GM19043 (cell line): ENCODE measurements around the gene EXOC3L4.

Experiments
- ATAC-seq: cut with Tn5 transposase; IDR thresholded peaks from one replicate; pipeline ENCODE4 v1.9.1; 2021; ENCODE audit warnings: low read depth; ENCODE audit not compliant: unreplicated experiment

EXOC3L4 gene

DNA sequence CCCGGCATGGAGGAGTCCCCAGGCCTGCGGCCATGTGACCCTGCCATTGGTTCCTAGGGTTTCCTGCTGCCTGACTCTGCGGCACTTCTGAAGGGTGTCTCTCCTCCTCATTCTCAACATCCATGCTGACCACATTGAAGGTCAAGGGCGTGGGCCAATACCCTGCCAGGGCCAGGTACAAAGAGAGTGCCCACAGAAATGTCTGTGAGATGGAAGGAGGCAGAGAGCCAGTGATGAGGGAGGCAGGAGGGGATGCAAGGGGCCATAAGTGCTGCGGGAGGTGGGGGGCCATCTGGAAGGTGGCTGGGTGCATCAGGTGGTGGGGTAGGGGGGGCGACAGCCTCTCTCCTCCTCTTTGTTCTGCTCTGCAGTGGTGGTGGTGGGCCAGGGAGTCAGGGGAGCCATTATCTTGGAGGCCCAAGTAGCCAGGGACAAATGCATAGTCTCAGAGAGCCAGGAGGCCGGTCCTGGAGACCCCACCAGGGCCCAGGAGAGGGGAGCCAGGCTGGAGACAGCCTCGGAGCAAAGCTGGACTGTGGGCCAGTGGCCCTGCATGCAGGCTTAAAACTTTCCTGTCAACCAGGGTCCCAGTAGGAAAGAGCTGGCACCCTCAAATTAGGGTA lies 24.2 kb upstream of the EXOC3L4 start:
- ATAC-seq: no peak

DNA sequence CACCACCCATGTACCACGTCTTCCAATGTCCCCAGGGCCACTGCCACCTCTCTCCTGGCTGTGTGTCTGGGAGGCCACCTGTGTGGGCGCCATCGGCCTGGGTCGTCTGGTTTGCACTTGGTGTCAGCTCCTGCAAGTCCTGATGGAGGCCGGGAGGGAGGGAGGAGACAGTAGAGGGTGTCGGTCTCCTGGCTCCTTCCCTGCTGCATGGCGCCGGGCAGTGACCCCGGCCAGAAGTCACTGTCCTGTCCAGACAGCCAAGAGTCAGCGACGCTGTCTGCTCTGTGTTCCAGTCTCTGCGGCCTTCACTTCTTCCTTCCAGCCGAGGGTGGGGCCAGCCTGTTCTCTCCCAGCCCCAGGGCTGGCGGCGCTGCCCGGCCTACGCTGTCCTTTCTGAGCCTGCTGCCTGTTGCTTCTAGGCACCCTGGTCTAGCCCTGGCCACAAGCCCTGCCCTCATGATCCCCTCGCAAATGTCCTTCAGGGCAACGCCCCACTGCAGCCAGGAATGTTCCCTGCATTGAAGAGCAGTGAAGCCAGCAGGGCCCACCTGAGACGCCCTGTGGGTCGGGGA lies 23.5 kb upstream of the EXOC3L4 start:
- no peak for ATAC-seq

DNA sequence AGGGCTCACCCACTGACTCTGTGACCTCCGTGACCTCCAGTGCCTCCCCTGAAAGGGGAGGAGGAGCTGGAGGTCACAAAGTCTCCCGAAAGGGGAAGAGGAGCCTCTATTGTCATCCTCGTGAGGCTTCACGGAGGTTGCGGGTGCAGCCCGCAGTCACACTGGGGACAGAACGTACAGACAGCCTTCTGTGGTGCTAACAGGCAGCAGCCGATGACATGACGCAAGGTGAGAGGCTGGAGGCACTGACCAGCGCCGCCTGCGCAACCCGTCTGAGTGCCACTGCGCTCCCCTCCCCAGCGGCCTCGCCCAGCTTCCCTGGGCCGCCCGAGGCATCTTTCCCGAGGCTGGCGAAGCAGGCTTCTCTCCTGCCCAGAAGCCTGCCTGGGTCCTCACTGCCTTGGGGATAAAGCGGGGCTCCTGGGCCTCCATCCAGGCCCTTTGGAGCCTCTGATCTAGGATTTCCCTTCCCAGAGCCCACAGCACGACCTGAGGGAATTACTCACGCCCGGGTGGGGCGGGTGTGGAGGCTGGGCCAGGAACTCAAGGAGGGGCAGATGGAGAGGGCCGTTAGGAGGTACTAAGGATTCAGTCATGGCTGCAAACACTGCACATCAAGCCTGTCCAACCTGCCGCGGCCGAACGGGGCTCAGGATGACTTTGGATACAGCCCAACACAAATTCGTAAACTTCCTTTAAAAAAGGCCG lies 22.8 kb upstream of the EXOC3L4 start:
- ATAC-seq: no peak

DNA sequence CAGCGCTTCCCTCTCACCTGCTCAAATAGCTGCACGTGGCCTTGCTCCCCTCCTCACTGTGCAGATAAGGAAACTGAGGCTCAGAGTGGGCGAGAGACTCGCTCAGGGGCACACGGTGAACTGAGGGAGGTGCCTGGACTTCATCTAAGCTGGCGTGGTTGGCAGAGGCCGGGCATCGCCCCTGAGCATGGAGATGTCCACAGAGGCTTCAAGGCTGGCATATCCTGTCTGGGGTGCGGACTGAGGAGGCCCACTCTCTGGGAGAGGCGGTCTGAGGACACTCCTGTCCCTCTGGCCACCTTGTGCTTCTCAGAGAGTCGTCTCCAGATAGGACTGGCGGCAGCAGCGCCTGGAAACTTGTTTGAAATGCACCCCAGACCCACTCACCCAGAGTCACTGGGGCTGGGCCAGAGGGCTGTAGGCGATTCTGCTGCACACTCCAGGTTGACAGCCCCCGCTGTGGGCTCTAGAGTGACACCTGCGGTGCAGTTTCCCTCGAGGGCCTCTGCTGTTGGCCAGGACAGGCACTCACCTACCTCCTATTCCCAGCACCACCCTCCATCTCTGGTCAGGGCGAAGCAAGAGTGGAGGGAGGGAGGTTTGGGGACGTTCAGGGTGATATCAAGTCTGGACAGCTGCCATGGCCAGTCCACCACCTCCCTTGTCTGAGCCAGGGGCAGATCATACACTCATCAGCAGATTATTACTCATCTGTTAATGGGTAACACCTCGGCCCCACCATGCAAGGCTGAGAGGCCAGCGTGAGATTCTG lies 21.7 kb upstream of the EXOC3L4 start:
- no peak for ATAC-seq

DNA sequence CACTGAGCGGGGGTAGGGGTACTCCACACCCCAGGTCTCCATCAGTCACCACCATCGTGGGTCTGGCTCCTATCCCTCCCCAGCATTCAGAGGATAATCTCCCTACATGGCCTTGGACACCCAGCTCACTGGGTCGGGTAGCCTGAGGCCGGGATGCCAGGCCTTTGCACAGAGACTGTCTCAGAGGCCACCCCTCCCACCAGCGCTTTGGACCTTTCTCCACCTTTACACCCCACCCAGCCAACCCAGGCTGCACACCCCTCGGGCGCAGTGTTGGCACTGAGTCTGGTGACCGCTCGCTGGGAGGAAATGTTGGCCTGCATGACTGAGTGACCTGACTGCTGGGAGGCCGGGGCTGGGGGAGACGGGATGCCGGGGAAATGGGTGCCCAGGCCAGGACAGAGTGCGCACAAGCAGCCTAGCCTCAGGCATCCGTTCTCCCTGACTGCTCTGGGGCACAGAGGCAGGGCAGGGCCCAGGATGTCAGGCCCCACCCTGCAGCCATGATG lies 21.1 kb upstream of the EXOC3L4 start:
- ATAC-seq: no peak

DNA sequence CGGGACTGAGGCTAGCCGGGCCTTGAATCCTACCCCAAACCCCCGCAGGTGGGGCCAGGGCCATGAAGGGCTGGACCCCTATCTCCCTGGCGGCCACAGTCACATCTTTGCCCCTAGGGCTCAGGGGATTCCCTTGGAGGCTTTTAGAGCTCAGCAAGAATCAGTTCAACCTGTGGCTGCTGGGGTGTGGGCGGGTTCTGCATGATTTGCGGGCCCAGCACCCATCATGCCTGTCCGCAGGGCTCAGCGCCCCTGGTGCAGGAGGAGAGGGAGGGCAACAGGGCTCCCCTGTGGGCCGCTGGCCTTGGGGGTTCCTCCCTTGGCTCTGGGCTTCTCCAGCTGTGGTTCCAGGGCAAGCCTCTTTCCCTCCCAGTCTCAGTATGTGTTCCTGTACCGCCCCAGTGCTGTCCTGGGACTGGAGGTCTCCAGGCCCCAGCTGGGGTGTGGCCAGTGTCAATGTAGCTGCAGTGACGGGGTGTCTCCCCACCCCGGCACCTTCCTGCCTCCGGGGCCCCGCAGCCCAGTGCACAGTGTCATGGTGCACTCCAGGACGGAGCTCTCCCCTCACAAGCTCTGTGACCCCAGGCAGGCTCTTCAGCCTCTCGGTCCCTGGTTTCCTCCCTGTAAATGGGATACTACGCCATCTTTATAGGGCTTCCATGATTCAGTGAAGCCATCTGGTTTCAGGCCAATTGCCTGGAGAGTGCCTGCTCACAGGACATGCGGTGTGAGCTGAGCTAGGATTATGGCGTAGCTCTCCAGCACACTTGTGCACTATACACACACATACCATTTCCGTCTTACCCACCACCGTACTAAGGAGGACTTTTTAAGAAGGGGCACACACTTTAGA lies 20.4 kb upstream of the EXOC3L4 start:
- no peak for ATAC-seq

DNA sequence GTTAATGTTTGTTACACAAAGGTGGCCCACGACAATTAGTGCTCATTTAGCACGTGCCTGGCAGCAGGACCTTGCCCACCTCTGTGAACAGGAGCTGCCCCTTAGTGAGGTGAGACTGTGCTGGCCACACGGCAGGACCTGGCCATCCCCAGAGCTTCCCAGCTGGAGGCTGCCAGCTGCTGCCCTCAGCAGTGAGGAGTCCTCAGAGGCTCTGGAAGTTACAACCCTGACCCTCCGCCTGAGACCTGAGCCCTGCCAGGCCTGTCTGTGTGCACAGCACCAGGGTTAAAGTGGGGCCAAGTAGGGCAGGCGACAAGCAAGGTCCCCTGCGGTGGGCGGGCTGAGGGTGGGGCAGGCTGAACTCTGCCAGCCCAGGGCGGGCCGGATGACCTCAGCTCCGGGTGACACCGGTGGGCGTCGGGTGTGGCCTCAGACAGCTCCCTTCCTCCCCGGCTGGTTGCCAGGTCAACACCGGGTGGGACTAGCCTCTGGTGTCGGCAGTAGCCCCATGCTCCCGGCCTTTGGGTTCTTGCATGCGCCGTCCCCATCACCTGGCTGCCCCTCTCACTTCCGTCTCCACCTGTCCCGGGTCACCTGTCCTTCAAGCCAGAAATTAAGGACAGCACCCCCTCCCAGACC lies 19.7 kb upstream of the EXOC3L4 start:
- ATAC-seq: no peak

DNA sequence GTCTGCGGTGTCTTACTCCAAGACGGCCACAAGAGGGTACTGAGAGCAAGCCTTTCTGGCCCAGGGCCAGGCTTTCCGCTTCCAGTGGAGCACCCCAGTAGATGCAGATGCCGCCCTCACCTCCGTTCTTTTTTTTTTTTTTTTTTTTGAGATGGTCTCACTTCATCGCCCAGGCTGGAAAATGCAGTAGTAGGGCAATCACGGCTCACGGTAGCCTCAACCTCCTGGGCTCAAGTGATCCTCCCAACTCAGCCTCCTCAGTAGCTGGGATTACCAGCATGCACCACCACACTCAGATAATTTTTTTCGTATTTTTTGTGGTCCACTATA lies 16.1 kb upstream of the EXOC3L4 start:
- no peak for ATAC-seq

DNA sequence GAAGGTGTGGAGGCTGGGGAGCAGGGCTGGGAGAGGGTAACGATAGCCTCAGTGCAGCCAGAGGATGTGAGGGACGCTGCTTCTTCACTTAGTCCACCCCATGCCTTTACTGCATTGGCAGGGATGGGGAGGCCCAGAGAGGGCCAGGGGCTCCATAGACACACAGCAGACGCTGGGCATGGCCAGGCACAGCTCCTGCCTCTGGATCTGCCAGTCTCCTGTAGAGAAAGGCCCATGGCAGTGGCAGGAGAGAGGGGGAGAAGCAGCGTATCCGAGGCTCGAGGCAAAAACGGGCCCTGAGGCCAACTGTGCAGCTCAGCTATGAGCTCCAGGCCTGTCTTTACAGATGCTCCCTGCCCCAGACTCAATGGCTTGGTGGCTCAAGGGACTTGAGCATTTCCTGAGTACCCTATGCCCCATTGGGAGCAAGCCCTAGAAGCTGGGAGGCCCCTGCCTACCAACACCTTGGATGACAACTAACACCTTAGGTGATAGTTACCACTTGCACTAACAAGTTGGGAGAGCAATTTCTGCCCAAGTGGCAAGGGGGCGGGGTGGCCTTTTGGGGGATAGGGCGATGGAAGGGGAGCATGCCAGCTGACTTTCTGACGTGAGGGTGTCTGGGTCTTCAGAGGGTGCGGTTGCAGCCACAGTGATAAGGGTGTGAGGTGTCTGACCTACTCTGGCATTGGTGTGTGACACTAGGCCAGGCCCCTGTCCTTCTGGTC lies 15.5 kb upstream of the EXOC3L4 start:
- ATAC-seq: no peak

DNA sequence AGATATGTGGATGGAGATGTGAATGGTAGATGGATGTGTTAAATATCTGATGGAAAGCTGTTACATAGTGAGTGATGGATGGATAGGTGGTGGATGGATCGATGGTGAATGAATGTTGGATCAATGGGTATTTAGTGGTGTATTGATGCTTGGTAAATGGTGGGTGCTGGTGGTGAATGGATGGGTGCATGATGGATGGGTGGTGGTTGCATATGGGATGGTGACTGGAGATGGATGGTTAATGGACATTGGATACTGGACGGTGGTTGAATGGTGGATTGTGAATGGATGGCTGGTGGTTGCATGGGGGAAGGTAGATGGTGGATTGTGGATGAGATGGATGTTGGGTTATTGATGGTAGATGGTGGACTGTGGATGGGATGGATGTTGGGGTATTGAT lies 12.6 kb upstream of the EXOC3L4 start:
- ATAC-seq: no peak

DNA sequence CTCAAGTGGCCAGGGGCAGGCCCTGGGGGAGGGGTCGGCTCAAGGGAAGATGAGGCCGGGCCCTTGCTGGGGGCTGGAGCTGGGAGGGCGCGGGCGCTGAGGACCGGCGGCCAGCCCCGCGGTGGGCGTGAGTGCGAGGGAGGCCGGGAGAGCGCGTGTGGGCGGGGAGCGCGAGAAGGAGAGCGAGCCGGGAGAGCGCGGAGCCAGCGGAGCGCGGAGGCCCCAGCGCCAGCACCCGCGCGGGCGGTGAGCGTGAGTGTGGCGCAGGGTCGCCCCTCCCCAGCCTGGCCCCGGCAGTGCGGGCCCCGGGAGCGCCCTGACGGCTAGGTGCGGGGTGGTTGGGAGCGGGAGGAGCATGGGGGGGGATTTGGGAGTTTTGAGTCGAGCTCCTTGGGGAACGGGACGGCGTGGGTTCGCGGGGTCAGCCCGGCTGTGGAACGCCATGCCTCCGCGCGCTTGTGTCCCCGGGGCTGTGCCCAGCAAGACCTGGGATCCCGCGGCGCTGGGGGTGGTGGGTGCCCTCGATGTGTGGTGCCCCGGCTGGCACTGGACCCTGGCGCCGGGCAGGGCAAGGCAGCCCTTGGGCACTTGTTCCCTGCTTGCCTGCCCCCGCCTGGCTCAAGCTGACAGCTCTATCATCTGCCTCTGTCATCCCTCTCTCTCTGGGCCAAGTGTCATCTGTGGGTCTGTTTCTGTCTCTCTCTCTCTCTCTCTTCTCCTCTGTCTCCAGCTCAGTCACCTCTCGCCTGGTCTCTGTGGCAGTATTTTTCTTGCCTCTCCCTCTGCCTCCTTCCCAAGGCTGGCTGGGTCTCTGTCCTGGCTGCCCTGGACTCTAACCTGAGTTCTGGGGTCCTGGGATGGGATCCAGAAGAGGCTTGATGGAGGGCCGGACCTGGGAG lies 10.3 kb upstream of the EXOC3L4 start, which contains the start of gene LBHD2:
TSS of gene LBHD2 (plus strand) at position 190 of the 899 bp plus-strand sequence. CDS start 1,803 bp downstream, outside the sequence.
- ATAC-seq: no peak

DNA sequence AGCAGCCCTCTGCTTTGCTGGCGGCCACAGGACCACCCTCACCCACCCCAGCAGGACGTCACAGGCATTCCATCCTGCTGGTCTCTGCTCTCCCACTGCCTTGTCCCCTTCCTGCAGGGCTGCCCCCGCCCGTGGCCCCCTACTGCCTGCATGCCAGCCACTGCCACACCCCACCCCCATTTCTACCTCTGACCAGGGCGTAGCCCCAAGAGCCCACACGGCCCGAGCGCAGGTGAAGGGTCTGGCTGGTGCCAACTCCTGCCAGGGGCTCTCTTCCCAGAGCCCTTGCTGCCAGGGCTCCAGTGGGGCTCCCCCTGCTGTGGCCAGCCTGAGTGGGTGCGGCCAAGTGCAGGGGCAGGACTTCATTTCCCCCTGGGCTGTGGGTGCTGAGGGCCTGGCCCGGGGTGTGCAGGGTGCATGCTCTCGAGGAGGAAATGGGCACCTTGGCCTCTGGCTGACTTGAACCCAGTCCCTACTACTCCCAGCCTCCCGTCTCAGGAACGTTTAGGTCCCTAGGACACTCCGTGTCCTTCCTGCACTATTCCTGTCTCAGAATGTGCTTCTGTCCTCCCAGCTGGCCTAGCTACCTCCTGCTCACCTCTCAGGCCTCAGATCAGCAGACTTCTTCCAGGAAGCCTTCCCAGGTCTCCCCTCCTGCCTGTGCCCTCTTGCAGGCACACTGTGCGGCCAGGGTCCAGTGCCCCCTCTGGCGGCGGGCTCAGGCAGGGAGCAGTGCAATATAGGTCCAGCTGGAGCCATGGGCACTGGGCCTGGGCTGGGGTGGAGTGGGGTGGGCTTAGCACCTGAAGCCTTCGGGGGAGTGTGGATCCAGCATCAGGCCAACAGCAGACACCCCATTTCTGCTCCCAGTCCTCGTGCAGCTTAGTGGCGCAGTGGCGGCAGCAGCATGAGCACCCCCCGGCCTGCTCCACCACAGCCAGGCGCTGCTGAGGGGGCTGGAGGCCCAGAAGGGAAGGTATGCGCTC lies 9.1 kb upstream of the EXOC3L4 start:
- no peak for ATAC-seq

DNA sequence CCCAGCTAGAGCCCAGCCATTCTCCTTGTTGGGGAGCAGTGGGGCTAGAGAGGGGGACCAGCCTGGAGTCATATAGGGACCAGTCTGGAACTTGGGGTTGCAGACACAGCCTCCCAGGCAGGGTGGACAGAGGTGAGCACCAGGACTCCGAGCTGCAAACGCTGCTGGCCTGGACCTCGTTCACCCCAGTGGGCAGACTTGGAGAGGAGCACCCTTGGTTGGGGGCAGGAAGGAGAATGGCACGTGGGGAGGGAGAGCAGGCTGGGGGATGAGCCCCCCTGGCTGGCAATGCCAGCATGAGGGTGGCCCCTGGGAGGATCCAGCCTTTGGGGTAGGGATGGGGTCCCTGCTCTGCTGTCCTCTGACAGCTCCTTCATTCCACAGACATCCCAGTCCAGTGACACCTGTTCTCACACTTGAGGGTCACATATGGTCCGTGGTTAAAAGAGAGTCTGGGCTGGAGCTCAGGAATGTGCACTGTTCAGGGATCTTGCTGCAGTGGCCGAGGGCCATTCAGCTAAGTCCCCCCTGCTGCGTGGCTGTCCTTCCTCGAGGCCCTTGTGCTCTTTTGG lies 7.7 kb upstream of the EXOC3L4 start:
- ATAC-seq: no peak

DNA sequence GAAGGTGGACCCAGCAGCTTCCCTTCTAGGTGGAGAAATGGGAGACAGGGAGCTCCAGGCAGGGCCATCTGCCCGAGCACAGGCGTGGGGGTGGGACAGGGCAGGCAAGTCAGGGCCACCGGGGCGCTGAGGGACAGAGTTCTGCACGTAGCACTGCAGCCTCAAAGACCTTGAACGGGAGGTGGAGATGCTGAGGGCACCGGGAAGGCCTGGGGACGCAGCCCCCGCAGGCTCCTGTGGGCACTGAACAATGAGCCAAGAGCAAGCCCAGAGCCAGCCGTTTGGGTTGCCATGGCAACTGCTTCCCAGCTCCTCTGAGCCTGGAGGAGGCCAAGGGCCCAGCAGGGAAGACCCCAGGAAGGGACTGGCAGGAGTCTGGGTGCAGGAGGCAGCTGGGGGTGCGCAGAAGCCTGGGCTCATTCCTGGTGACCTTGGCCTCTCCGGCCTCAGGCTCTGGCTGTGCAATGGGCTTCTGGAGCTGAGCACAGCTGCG lies 7.1 kb upstream of the EXOC3L4 start:
- no peak for ATAC-seq

DNA sequence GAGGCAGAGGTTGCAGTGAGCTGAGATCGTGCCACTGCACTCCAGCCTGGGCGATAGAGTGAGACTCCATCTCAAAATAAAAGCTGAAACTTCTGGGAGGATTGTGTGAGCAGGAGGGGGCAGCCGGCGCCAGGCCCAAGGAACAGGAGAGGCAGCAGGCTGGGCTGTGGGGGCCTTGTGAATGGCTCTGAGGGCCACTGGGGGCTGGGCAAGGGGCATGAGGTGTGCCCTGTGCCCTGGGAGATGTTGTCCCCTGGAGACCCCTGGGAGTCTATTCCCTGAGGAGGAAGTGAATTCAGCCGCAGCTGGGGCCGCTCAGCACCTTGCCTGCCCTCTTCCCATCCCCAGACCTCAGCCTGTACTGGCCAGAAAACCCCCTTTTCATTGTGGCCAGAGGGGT lies 5.6 kb upstream of the EXOC3L4 start:
- no peak for ATAC-seq
